ENCODE results near the gene SEC14L1.

GRCh38 chr17:77217566-77217965 is 76.8 kb downstream of the SEC14L1 start:
- no peak for TF ChIP-seq POLR2A (IDR thresholded peaks at IDR 0.05; ENCODE audit: low read length)
- TF ChIP-seq GATA1 (IDR thresholded peaks at IDR 0.05; ENCODE audit: low read depth, low read length): no peak

Measured in erythroblast (primary cell).